GM19467 (cell line): Measurements from ENCODE around the gene ELF2.
"Not testable (repeated sequence)": the region's sequence is repeated elsewhere in the genome, so short reads cannot be mapped to it uniquely, and the experiment has no call there.

Experiments
- ATAC-seq: cut with Tn5 transposase; IDR thresholded peaks from one replicate; pipeline ENCODE4 v1.9.1; 2021; ENCODE audit warnings: mild to moderate bottlenecking, moderate library complexity; ENCODE audit not compliant: unreplicated experiment

The ELF2 gene

DNA sequence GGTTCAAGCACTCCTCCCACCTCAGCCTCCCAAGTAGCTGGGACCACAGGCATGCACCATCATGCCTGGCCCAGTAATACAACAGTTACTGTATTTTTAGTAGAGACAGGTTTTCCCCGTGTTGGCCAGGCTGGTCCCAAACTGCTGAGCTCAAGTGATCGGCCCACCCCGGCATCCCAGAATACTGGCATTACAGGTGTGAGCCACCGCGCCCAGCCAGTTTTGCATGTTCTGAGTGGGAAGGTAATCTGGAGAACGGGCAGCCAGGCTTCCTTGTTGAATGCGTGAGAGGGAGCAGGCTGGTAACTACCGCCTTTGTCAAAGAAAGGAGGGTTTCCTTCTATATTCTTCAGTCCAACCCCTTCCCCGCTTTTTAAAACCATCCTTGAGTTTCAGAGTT, 152.3 kb downstream of the ELF2 start:
- no peak for ATAC-seq

DNA sequence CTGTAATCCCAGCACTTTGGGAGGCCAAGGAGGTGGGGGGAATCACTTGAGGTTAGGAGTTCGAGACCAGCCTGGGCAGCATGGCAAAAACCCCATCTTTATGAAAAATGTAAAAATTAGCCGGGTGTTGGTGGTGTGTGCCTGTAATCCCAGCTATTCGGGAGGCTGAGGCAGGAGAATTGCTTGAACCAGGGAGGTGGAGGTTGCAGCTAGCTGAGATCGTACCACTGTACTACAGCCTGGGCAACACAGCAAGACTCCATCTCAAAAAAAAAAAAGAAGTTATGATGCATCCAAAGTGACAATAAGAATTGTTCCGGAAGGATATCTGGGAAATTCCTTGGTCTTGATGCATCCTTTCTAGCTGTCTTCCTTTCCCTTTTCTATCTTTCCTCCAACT, 154.2 kb downstream of the ELF2 start:
- no peak for ATAC-seq

DNA sequence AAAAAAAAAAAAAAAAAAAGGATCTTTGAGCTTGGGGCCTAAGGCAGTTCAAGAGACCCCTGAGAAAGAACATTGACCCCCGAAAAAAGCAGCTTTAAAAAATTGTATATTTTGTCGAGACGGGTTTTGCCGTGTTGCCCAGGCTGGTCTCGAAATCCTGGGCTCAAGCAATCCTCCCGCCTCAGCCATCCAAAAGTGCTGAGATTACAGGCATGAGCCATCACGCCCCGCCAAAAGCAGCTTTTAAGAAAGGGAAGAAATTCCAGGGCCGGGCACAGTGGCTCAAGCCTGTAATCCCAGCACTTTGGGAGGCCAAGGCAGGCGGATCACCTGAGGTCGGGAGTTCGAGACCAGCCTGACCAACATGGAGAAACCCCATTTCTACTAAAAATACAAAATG, 155.9 kb downstream of the ELF2 start:
- not testable (repeated sequence) for ATAC-seq

DNA sequence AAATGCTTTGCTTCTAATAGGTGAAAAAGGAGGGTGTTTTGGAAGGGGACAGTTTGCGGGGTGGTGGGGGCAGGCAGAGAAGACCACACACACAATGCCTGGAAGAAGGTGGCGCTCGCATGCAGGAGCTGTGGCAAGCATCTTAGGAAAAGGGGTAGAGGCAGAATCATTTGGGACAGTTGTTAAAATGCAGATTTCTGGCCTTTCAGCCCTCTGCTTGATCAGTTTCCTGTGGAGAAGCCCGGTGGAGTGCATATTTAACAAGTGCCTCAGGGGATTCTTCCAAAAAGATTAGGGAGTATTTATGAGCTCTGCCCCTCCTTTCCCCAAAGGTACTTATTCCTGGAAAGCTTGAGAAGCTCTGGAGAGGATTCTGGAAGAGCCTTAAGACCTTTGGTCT, 156.6 kb downstream of the ELF2 start:
- ATAC-seq = no peak

DNA sequence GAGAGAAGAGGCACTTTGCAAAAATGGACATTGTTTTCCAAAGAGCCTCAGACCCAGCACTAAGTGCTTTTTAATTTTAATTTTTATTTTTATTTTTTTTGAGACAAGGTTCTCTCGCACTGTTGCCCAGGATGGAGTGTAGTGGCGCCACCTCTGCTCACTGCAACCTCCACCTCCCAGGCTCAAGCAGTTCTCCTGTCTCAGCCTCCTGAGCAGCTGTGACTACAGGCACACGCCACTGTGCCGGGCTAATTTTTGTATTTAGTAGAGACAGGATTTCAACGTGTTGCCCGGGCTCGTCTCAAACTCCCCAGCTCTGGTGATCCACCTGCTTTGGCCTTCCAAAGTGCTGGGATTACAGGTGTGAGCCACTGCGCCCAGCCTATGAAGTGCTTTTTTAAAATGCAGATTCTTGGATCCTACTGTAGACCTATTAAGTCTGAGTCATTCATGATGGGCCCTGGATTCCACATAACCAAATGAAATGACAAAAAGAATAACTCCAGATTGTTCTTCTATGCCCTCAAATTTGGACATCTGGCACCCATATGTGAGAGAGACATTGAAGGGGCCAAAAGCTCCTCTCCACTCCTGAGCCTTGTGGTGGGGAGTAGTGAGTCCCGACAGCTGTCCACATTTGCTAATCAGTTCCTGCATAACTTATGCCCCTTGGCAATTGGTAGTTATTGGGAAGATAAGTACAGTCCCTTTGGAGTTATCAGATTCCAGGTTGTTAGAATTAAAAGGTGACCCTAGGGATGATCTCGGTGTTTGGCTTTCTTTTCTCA, 157.9 kb downstream of the ELF2 start:
- no peak for ATAC-seq

DNA sequence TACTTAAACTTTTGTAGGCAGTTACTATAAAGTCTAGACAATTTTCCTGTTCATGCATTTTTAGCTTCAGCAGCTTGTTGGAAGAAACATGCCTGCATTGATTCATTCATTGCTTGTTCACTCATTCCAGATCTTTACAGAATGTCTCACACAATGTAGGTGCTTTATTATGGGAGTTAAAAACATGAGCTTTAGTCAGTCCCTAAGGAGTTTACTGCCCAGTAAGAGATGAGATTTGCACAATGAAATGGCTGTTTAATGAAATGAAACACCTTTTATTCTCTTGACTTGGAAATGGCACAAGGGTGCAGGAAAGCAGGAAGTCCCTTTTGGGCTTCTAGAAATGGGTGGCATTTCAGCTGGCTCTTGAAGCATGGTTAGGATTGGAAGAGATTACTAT, 158.5 kb downstream of the ELF2 start:
- ATAC-seq = no peak

GRCh38 chr4:139017861-139018260, 159.2 kb downstream of the ELF2 start:
- ATAC-seq = no peak

DNA sequence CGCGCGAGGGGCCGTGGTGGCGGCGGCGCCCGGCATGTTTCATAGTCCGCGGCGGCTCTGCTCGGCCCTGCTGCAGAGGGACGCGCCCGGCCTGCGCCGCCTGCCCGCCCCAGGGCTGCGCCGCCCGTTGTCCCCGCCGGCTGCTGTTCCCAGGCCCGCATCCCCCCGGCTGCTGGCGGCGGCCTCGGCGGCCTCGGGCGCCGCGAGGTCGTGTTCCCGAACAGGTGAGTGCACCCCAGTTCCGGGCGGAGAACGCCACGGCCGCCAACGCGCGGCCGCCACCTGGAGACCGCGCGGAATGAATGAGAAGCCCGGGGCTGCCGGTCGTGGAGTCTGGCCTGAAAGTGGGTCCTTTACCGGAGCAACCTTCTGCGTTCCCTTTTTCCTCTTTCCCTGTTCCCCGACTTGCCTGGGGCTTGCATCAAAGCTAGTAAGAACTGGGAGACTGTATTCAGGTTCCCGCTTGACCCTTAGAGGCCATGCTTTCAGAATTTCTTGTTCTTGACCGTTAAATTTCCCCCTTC, 161.0 kb downstream of the ELF2 start:
- peak; percentile 41 for ATAC-seq

- ATAC-seq = peak; percentile 93
Measured at GRCh38 chr4:139015269-139015947, 161.6 kb downstream of the ELF2 start, which contains the start of gene NOCT. TSS of gene NOCT (plus strand) at chr4:139015781. CDS start at chr4:139015982, 201 bp downstream.

- no peak for ATAC-seq
Measured at GRCh38 chr4:139014371-139015268, 162.4 kb downstream of the ELF2 start.

DNA sequence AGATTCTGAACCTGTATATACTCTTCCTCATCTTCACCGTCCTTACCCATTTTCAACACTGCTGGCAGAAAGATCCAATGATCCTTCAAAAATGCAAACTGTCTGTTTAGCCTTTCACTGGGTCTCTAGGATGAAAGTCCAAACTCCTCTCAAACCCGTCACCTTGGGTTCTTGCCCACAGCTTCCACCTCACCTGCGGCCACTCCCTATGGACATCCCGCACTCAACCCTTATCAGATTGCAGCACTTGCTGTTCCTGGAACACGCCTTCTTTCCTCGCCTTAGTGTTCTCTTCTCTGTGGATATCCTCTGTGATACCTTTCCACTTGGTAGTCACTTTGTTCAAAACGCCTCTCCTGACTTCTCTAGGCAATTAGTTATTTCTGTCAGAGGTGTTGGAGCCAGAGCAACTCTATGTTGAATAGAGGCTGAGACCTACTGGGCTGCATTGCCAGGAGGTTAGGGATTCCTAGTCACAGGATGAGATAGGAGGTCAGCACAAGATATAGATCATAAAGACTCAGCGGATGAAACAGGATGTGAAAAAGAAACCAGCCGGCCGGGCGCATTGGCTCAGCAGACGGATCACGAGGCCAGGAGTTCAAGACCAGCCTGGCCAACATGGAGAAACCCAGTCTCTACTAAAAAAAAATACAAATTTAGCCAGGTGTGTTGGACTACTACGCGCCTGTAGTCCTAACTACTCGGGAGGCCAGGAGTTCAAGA, 165.6 kb downstream of the ELF2 start:
- ATAC-seq = no peak

DNA sequence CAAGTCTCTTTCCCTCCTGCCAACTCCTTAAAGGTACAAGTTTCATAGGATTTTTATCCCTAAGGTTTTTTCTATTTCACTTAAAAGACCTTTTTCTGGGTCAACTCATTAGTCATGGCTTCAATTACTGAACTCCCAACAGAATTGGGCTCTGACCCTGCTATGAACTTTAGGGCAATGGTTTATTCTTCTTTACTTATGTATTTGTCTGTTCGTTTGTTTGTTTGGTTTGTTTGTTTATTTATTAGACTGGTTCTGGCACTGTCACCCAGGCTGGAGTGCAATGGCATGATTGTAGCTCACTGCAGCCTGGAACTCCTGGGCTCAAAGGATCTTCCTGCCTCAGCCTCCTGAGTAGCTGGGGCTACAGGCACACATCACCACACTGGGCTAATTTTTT, 167.3 kb downstream of the ELF2 start:
- ATAC-seq = no peak

DNA sequence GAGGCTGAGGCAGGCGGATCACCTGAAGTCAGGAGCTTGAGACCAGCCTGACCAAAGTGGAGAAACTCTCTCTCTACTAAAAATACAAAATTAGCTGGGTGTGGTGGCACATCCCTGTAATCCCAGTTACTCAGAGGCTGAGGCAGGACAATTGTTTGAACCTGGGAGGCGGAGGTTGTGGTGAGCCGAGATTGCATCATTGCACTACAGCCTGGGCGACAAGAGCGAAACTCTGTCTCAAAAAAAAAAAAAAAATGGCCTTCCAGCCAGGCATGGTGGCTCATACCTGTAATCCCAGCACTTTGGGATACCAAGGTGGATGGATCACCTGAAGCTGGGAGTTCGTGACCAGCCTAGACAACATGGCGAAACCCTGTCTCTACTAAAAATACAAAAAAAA, 168.7 kb downstream of the ELF2 start:
- not testable (repeated sequence) for ATAC-seq

- ATAC-seq = no peak
Measured at GRCh38 chr4:139007640-139008039, 169.4 kb downstream of the ELF2 start.
